Uterus (tissue), 4 donors: ENCODE data around the gene GSTA5. TPM values are rescaled to one million over a fixed set of nuclear protein-coding genes. Genes with fewer than 3 reads are reported as not detected.
"Not testable (repeated sequence)": the region's sequence is repeated elsewhere in the genome, so short reads cannot be mapped to it uniquely, and the experiment has no call there.

Source experiments
- DNase-seq, 2 donors: peaks; one replicate each; pipeline ENCODE4 v3.0.0-alpha.2; 2019 to 2020
- H3K27ac ChIP-seq, 2 donors: fragments of 200-600 bp; sonication (generic); 1 replicate in 1 of 2; 2 replicates in 1 of 2; pipeline ENCODE4 v1.5.1; 2016 to 2018
- H3K27me3 ChIP-seq, 2 donors: fragments of 200-600 bp; sonication (generic); one replicate each; pipeline ENCODE4 v1.5.1; 2018 to 2019; ENCODE audit warnings: control low read depth in 1 of 2
- H3K36me3 ChIP-seq, 2 donors: fragments of 200-600 bp; sonication (generic); one replicate each; pipeline ENCODE4 v1.5.1; 2019; ENCODE audit warnings: control low read depth in 1 of 2
- H3K4me1 ChIP-seq, 2 donors: fragments of 200-600 bp; sonication (generic); one replicate each; pipeline ENCODE4 v1.5.1; 2018 to 2019; ENCODE audit warnings: control low read depth in 1 of 2
- H3K4me3 ChIP-seq, 2 donors: fragments of 200-600 bp; sonication (generic); 1 replicate in 1 of 2; 2 replicates in 1 of 2; pipeline ENCODE4 v1.5.1; 2018 to 2019; ENCODE audit warnings: mild to moderate bottlenecking in 1 of 2
- H3K9me3 ChIP-seq, 2 donors: fragments of 200-600 bp; sonication (generic); one replicate each; pipeline ENCODE4 v1.5.1; 2019; ENCODE audit warnings: control low read depth in 1 of 2
- POLR2A ChIP-seq, 2 donors: fragments of 450-650 bp; IDR thresholded peaks; one replicate each; pipeline ENCODE4 v1.6.1; 2016; ENCODE audit warnings: antibody characterized with exemption in 2 of 2, mild to moderate bottlenecking in 1 of 2, moderate library complexity in 1 of 2
- intact Hi-C: fragments of 100-400 bp; cut with DNase I; formaldehyde crosslinking; loops from one replicate; pipeline ENCODE4 v1.15.1; 2023; ENCODE audit warnings: low total_unique reads
- total RNA-seq, 4 donors: library from RNA; depleted of rRNA in 3 of 4; stranded (reverse); fragments of >200 nt in 3 of 4; gene quantifications; one replicate each; pipeline versions ENCODE4 v1.1.0 to v1.2.4, GENCODE V29; 2014 to 2023
- TF ChIP-seq, protein P1 (sequence below), 4 experiments: fragments of 200-600 bp in 2 of 4; fragments of 450-650 bp in 2 of 4; sonication (generic) in 2 of 4; IDR thresholded peaks; one replicate each; pipeline ENCODE4 v1.5.1; 2016 to 2019; ENCODE audit warnings: antibody characterized with exemption in 4 of 4, mild to moderate bottlenecking in 2 of 4, moderate library complexity in 1 of 4
- donor health status: DM: yes; HTN: yes; CAD: no.

The GSTA5 gene
- total RNA-seq, 4 donors from 2014 or later: not detected

DNA sequence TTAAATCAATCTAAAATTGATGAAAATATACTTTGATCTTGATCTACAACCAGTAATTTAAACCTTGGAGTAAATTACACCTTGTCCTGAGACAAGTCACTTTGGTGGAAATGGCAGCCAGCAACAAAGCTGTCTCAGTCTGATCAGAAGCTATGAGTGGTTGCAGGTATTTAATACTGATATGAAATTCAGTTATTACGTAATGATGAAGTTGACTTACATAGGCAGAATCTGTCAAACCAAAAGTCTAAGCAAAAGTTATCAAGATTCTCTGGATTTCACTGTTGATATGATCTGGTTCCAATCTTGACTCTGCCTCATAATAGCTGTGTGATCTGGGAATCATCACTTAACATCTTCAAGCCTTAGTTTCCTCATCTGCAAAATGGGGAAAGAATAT is 27.6 kb upstream of the GSTA5 start:
- no peak overlapping the region for H3K27ac ChIP-seq
- no peaks in the 10 kb centered on the region for H3K9me3 ChIP-seq
- TF ChIP-seq POLR2A (IDR thresholded peaks at IDR 0.05): no peak
- TF ChIP-seq, protein P1, sequence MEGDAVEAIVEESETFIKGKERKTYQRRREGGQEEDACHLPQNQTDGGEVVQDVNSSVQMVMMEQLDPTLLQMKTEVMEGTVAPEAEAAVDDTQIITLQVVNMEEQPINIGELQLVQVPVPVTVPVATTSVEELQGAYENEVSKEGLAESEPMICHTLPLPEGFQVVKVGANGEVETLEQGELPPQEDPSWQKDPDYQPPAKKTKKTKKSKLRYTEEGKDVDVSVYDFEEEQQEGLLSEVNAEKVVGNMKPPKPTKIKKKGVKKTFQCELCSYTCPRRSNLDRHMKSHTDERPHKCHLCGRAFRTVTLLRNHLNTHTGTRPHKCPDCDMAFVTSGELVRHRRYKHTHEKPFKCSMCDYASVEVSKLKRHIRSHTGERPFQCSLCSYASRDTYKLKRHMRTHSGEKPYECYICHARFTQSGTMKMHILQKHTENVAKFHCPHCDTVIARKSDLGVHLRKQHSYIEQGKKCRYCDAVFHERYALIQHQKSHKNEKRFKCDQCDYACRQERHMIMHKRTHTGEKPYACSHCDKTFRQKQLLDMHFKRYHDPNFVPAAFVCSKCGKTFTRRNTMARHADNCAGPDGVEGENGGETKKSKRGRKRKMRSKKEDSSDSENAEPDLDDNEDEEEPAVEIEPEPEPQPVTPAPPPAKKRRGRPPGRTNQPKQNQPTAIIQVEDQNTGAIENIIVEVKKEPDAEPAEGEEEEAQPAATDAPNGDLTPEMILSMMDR (IDR thresholded peaks at IDR 0.05): no peak
- H3K27me3 ChIP-seq: no peaks in the 10 kb centered on the region
- H3K36me3 ChIP-seq: no peaks in the 10 kb centered on the region
- H3K4me3 ChIP-seq: no peak overlapping the region
- no peaks in the 10 kb centered on the region for H3K4me1 ChIP-seq
- DNase-seq: no peak
- intact Hi-C loops: no loop called here

DNA sequence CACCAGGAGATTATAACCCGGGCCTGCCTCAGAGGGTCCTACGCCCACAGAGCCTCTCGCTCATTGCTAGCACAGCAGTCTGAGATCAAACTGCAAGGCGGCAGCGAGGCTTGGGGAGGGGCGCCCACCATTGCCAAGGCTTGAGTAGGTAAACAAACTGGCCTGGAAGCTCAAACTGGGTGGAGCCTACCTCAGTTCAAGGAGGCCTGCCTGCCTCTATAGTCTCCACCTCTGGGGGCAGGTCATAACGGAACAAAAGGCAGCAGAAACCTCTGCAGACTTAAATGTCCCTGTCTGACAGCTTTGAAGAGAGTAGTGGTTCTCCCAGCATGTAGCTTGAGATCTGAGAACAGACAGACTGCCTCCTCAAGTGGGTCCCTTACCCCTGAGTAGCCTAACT is 20.5 kb upstream of the GSTA5 start:
- H3K36me3 ChIP-seq, H3K4me3 ChIP-seq, H3K27ac ChIP-seq, intact Hi-C loops, DNase-seq, H3K4me1 ChIP-seq, H3K27me3 ChIP-seq, H3K9me3 ChIP-seq: not testable (repeated sequence)

DNA sequence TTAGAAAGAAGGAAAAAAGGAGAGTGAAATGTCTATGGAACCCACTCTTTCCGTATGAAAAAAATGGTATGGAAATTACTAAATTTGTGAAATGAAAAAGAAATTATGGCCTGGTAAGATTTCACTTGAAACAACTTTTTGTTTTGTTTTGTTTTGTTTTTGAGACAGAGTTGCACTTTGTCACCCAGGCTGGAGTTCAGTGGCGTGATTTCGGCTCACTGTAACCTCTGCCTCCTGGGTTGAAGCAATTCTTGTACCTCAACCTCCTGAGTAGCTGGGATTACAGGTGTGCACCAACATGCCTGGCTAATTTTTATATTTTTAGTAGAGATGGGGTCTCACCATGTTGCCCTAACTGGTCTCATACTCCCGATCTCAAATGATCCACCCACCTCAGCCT is 17.8 kb upstream of the GSTA5 start:
- Histone ChIP-seq H3K9me3 (no peaks in the 10 kb centered on the region), H3K36me3 (no peaks in the 10 kb centered on the region), H3K27ac (no peak overlapping the region), H3K27me3 (no peaks in the 10 kb centered on the region), H3K4me1 (no peaks in the 10 kb centered on the region), H3K4me3 (no peak overlapping the region)
- no peak for TF ChIP-seq POLR2A (IDR thresholded peaks at IDR 0.05)
- TF ChIP-seq, protein P1 (IDR thresholded peaks at IDR 0.05): no peak
- no peak for DNase-seq
- intact Hi-C loops: no loop called here

DNA sequence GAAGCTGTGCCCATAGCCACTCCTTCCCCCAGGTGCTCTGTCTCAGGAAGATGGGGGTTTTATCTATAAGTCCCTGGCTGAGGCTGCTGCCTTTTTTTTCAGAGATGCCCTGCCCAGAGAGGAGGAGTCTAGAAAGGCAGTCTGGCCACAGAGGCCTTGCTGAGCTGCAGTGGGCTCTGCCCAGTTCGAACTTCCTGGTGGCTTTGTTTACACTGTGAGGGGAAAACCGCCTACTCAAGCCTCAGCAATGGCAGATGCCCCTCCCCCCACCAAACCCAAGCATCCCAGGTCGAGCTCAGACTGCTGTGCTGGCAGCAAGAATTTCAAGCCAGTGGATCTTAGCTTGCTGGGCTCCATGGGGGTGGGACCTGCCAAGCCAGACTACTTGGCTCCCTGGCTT is 15.5 kb upstream of the GSTA5 start:
- intact Hi-C loops, H3K27me3 ChIP-seq, H3K9me3 ChIP-seq, H3K4me1 ChIP-seq, H3K4me3 ChIP-seq, H3K36me3 ChIP-seq, H3K27ac ChIP-seq, DNase-seq: not testable (repeated sequence)

DNA sequence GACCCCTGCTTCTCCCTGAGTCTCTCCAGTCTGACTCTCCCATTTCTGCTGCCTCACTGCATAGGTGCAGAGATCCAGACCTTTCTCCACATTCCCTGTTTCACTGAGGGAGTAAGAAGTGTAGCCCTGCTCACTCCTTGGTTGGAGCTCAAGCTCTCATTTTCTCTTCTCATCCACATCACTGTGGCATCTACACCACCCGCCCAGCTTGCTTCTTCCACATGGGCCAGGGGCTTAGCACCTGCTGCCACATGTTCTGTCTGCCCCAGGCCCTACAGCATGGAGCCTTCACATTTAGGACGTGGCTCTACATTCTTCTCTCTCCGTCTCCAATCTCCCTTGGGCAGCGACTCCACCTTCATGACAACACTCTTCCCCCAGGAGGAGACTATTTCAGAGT is 8.5 kb upstream of the GSTA5 start:
- no peak overlapping the region for H3K4me3 ChIP-seq
- DNase-seq: no peak
- H3K9me3 ChIP-seq: no peaks in the 10 kb centered on the region
- H3K27ac ChIP-seq: no peak overlapping the region
- intact Hi-C loops: no loop called here
- H3K36me3 ChIP-seq: no peaks in the 10 kb centered on the region
- H3K27me3 ChIP-seq: no peaks in the 10 kb centered on the region
- H3K4me1 ChIP-seq: no peaks in the 10 kb centered on the region
- no peak for TF ChIP-seq POLR2A (IDR thresholded peaks at IDR 0.05)
- TF ChIP-seq, protein P1 (IDR thresholded peaks at IDR 0.05): no peak

DNA sequence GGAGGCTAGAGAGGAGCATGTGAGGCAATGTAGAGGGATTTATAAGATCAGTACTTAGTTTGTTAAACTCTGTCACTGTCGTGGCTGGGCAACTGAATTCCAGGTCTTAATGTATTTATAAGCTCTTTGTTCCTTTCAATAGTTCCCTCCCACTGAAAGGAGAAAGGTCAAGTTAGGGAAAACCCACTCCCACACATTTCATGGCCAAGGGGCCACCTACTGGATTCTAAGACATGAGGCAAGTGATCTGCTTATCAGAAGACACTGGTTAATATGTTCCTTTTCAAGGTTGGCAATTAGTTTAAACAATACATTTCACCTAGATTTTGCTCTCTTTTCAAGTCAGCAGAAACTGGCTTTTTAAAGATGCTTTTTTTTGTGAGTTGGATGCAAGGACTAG is 5.4 kb upstream of the GSTA5 start:
- no peaks in the 10 kb centered on the region for H3K36me3 ChIP-seq
- intact Hi-C loops: no loop called here
- H3K9me3 ChIP-seq: no peaks in the 10 kb centered on the region
- no peaks in the 10 kb centered on the region for H3K4me1 ChIP-seq
- TF ChIP-seq, protein P1 (IDR thresholded peaks at IDR 0.05): no peak
- TF ChIP-seq POLR2A (IDR thresholded peaks at IDR 0.05): no peak
- H3K27me3 ChIP-seq: no peaks in the 10 kb centered on the region
- no peak for DNase-seq
- H3K4me3 ChIP-seq: no peak overlapping the region
- no peak overlapping the region for H3K27ac ChIP-seq
